Natural killer cell (primary cell): ENCODE measurements around the gene GALNS. TPM values are rescaled to one million over a fixed set of nuclear protein-coding genes. Genes with fewer than 3 reads are reported as not detected.

Experiments
- ATAC-seq, 3 donors: fragments of 150-1000 bp in 2 of 3; fragments of 200-7000 bp in 1 of 3; cut with Tn5 transposase; 1 replicate in 1 of 3; 2 replicates in 2 of 3; pipeline ENCODE4 v1.10.0; 2021; ENCODE audit warnings: mild to moderate bottlenecking in 2 of 3, moderate library complexity in 2 of 3
- DNase-seq, 2 donors: peaks; one replicate each; pipeline versions ENCODE4 v3.0.0 to v3.0.0-alpha.2; 2013 to 2021; ENCODE audit warnings: mixed read lengths in 1 of 2
- H3K27ac ChIP-seq: one replicate; pipeline ENCODE4 v1.5.1; 2013; ENCODE audit warnings: mild to moderate bottlenecking, low read length
- H3K27me3 ChIP-seq: one replicate; pipeline ENCODE4 v1.6.1; 2013; ENCODE audit warnings: low read length; ENCODE audit not compliant: control insufficient read depth, insufficient read depth
- H3K36me3 ChIP-seq: one replicate; pipeline ENCODE4 v1.6.1; 2013; ENCODE audit warnings: low read length; ENCODE audit not compliant: control insufficient read depth, insufficient read depth
- H3K4me1 ChIP-seq: one replicate; pipeline ENCODE4 v1.6.1; 2013; ENCODE audit warnings: low read length; ENCODE audit not compliant: control insufficient read depth, insufficient read depth
- H3K4me3 ChIP-seq: one replicate; pipeline ENCODE4 v1.5.1; 2013; ENCODE audit warnings: low read length
- H3K9me3 ChIP-seq: one replicate; pipeline ENCODE4 v1.6.1; 2013; ENCODE audit warnings: low read length; ENCODE audit not compliant: control insufficient read depth, insufficient read depth
- H3K27ac Mint-ChIP-seq, 2 donors: one replicate each; pipeline ENCODE4 v1.8.0; 2022; ENCODE audit warnings: mild to moderate bottlenecking in 2 of 2, mixed read lengths in 2 of 2, moderate library complexity in 1 of 2
- H3K27me3 Mint-ChIP-seq, 2 donors: one replicate each; pipeline ENCODE4 v1.8.0; 2022; ENCODE audit warnings: low read depth in 2 of 2, mixed read lengths in 2 of 2
- H3K36me3 Mint-ChIP-seq: one replicate; pipeline ENCODE4 v1.8.0; 2022; ENCODE audit warnings: mixed read lengths
- H3K4me1 Mint-ChIP-seq, 2 donors: one replicate each; pipeline ENCODE4 v1.8.0; 2022; ENCODE audit warnings: mixed read lengths in 2 of 2
- H3K4me3 Mint-ChIP-seq: one replicate; pipeline ENCODE4 v1.8.0; 2022; ENCODE audit warnings: mild to moderate bottlenecking, moderate library complexity, mixed read lengths
- H3K9me3 Mint-ChIP-seq, 2 donors: one replicate each; pipeline ENCODE4 v1.8.0; 2022; ENCODE audit warnings: mixed read lengths in 2 of 2
- WGBS: methylation state at CpG from one replicate; pipeline ENCODE4 v1.1.7; 2013; ENCODE audit warnings: missing lambda C conversion rate; ENCODE audit not compliant: insufficient coverage; 5-methylcytosine and 5-hydroxymethylcytosine counted together
- intact Hi-C: fragments of 100-400 bp; cut with micrococcal nuclease; formaldehyde crosslinking; loops from one replicate; pipeline ENCODE4 v1.14.2; 2022
- total RNA-seq, 4 donors: library from RNA; stranded (reverse); fragments of 120-200 nt in 1 of 4; gene quantifications; one replicate each; pipeline versions ENCODE4 v1.2.3 to v1.2.4, GENCODE V29; 2013 to 2022
- TF ChIP-seq, protein P1 (sequence below): fragments of 200-600 bp; IDR thresholded peaks from one replicate; pipeline ENCODE4 v1.8.0; 2022; ENCODE audit warnings: antibody characterized with exemption

Gene GALNS
- total RNA-seq, 3 donors from 2014 or later (not counting 1 experiment from before 2014, with no cell fraction given) = 58.1 to 75.8 (median 65.7) TPM

DNA sequence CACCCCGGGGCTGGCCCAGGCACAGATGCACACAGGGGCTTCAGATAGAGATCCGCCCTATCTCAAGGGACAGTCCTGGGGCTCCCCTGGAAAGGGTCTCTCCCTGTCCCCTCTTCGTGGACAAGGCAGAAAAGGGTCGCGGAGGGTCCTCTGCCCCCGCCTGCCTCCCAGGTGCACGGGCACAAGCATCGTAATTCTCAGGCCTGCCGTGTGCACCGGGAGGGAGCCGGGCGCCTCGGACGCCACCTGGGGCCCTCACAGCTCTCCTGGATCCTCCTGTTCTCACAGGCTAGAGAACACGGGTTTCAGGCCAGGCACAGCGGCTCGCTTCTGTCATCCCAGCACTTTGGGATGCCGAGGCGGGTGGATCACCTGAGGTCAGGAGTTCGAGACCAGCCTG is 21.6 kb upstream of the GALNS start:
- Histone ChIP-seq H3K4me3 (no peak overlapping the region), H3K36me3 (no peaks in the 10 kb centered on the region), H3K27me3 (no peaks in the 10 kb centered on the region), H3K9me3 (no peaks in the 10 kb centered on the region), H3K27ac (no peak overlapping the region), H3K4me1 (peaks cover 5% of the 10 kb centered on the region)
- H3K27ac Mint-ChIP-seq = no peak overlapping the region
- 95% methylated on average over 20 of the region's 20 CpGs for WGBS
- H3K4me1 Mint-ChIP-seq = peaks cover 0 to 6% of the 10 kb centered on the region in 2 donors
- ATAC-seq (no peak), DNase-seq (no peak)
- intact Hi-C loops = no loop called here
- H3K4me3 Mint-ChIP-seq = no peak overlapping the region
- TF ChIP-seq, protein P1, sequence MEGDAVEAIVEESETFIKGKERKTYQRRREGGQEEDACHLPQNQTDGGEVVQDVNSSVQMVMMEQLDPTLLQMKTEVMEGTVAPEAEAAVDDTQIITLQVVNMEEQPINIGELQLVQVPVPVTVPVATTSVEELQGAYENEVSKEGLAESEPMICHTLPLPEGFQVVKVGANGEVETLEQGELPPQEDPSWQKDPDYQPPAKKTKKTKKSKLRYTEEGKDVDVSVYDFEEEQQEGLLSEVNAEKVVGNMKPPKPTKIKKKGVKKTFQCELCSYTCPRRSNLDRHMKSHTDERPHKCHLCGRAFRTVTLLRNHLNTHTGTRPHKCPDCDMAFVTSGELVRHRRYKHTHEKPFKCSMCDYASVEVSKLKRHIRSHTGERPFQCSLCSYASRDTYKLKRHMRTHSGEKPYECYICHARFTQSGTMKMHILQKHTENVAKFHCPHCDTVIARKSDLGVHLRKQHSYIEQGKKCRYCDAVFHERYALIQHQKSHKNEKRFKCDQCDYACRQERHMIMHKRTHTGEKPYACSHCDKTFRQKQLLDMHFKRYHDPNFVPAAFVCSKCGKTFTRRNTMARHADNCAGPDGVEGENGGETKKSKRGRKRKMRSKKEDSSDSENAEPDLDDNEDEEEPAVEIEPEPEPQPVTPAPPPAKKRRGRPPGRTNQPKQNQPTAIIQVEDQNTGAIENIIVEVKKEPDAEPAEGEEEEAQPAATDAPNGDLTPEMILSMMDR = no peak
- no peaks in the 10 kb centered on the region for H3K9me3 Mint-ChIP-seq
- H3K36me3 Mint-ChIP-seq = no peaks in the 10 kb centered on the region
- no peaks in the 10 kb centered on the region for H3K27me3 Mint-ChIP-seq

DNA sequence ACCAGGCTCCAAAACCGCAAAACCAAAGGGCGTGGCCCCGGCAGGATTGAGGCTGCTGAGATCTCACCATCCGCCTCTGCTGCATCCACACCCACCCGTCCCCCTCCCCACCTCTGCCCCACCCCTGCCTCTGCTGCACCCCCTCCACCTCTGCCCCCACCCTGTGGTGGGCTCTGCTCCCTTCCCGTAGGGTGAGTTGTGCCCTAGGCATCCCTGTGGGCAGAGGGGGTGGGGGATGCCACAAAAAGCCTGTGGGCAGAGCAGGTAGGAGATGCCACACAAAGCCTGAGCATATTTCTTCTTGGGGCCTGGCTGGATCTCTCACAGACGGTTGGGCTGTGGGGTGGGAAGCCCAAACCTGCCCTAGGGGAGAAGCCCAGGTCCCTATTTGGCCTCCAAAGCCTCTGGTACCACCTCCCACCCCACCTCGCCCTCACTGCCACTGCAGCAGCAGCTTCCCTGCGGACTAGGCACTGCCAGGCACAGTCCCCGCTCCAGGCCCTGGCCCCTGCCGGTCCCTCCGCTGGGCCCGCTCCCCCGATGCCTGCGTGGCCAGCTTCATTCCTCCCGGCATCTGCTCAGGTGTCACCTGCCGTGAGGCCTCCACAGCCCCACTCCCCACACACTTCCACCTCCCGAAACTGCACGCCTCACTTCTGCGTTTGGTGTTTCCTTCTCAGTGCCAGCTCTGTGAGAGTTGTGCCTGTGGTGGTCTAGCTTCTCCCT is 21.0 kb upstream of the GALNS start:
- TF ChIP-seq, protein P1 = no peak
- DNase-seq (no peak), ATAC-seq (no peak)
- H3K9me3 ChIP-seq = no peaks in the 10 kb centered on the region
- Mint-ChIP-seq H3K36me3 (no peaks in the 10 kb centered on the region), H3K4me1 (peaks cover 0 to 6% of the 10 kb centered on the region in 2 donors), H3K4me3 (no peak overlapping the region), H3K9me3 (no peaks in the 10 kb centered on the region), H3K27ac (no peak overlapping the region), H3K27me3 (no peaks in the 10 kb centered on the region)
- H3K27ac ChIP-seq = no peak overlapping the region
- H3K27me3 ChIP-seq = no peaks in the 10 kb centered on the region
- intact Hi-C loops = no loop called here
- H3K4me1 ChIP-seq = peaks cover 5% of the 10 kb centered on the region
- no peak overlapping the region for H3K4me3 ChIP-seq
- 82% methylated on average over 19 of the region's 20 CpGs for WGBS
- no peaks in the 10 kb centered on the region for H3K36me3 ChIP-seq

DNA sequence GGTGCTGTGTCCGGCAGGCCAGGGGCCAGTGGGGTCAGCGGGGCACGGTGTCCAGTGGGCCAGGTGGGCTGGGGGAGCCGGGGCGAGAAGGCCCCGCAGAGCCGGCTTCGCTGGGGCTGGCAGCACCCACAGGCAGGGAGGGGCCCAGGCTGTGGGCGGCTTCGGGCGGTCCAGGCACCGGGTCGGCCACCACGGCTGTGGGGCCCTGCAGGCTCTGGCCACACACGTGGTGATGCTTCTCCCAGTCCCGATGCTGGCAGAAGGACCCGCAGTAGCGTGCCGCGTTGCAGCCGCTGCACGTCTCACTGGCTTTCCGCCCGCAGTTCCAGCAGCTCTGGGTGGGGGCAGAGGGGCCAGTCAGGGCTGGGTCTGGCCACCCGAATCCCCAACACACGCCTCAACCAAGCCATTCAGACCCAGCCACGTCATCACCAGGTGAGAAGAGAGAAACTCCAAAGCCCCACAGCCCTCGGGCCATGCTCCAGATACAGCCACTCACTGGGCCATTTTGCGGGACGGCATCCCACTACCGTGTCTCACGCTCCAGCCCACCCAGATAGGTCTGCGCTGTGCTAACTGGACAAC is 20.3 kb upstream of the GALNS start:
- TF ChIP-seq, protein P1 = no peak
- Histone ChIP-seq H3K27me3 (no peaks in the 10 kb centered on the region), H3K27ac (no peak overlapping the region), H3K4me1 (no peaks in the 10 kb centered on the region), H3K9me3 (no peaks in the 10 kb centered on the region), H3K36me3 (no peaks in the 10 kb centered on the region), H3K4me3 (no peak overlapping the region)
- Mint-ChIP-seq H3K4me1 (peaks cover 0 to 2% of the 10 kb centered on the region in 2 donors), H3K27me3 (no peaks in the 10 kb centered on the region), H3K36me3 (no peaks in the 10 kb centered on the region), H3K9me3 (no peaks in the 10 kb centered on the region), H3K4me3 (no peak overlapping the region), H3K27ac (no peak overlapping the region)
- intact Hi-C loops = no loop called here
- DNase-seq (no peak), ATAC-seq (no peak)
- 92% methylated on average over 33 of the region's 33 CpGs for WGBS
